Esophagus muscularis mucosa (tissue), 4 donors: ENCODE measurements around the gene ELAVL1. TPM values are rescaled to one million over a fixed set of nuclear protein-coding genes. Genes with fewer than 3 reads are reported as not detected.

Experiments
- DNase-seq: peaks from one replicate; pipeline ENCODE4 v3.0.0-alpha.2; 2017; ENCODE audit errors: extremely low spot score
- H3K27ac ChIP-seq, 4 donors: fragments of 200-600 bp; sonication (generic); replicated peaks in 1 of 4; 1 replicate in 3 of 4; 2 replicates in 1 of 4; pipeline ENCODE4 v1.5.1; 2016 to 2019; ENCODE audit warnings: mild to moderate bottlenecking in 1 of 4
- H3K27me3 ChIP-seq, 4 donors: fragments of 200-600 bp; sonication (generic); one replicate each; pipeline versions ENCODE4 v1.5.1 to v1.6.0; 2016 to 2019
- H3K36me3 ChIP-seq, 4 donors: fragments of 200-600 bp; sonication (generic); one replicate each; pipeline ENCODE4 v1.5.1; 2016 to 2019
- H3K4me1 ChIP-seq, 4 donors: fragments of 200-600 bp; sonication (generic); one replicate each; pipeline ENCODE4 v1.5.1; 2016 to 2019
- H3K4me3 ChIP-seq, 4 donors: fragments of 200-600 bp; sonication (generic); 1 replicate in 2 of 4; 2 replicates in 2 of 4; pipeline ENCODE4 v1.5.1; 2016 to 2019; ENCODE audit warnings: mild to moderate bottlenecking in 4 of 4, moderate library complexity in 1 of 4
- H3K9me3 ChIP-seq, 4 donors: fragments of 200-600 bp; sonication (generic); 1 replicate in 3 of 4; 2 replicates in 1 of 4; pipeline ENCODE4 v1.5.1; 2016 to 2019
- CTCF ChIP-seq, 3 experiments: fragments of 200-600 bp in 2 of 3; fragments of 450-650 bp in 1 of 3; sonication (generic) in 2 of 3; IDR thresholded peaks; one replicate each; pipeline ENCODE4 v1.5.1; 2017 to 2019; ENCODE audit warnings: antibody characterized with exemption in 3 of 3, mild to moderate bottlenecking in 2 of 3, moderate library complexity in 1 of 3
- EP300 ChIP-seq: sonication (generic); formaldehyde crosslinking; IDR thresholded peaks from one replicate; pipeline ENCODE4 v1.6.1; 2017; ENCODE audit warnings: antibody characterized with exemption
- POLR2A ChIP-seq: fragments of 450-650 bp; IDR thresholded peaks from one replicate; pipeline ENCODE4 v1.6.1; 2017; ENCODE audit warnings: antibody characterized with exemption, moderate library complexity, mild to moderate bottlenecking, low read depth
- POLR2AphosphoS5 ChIP-seq, 2 donors: sonication (generic); formaldehyde crosslinking; IDR thresholded peaks; one replicate each; pipeline ENCODE4 v1.6.1; 2017; ENCODE audit warnings: antibody characterized with exemption in 2 of 2
- WGBS: methylation state at CpG from one replicate; pipeline ENCODE4 v1.1.5; 2018; 5-methylcytosine and 5-hydroxymethylcytosine counted together
- intact Hi-C: fragments of 100-400 bp; cut with DNase I; formaldehyde crosslinking; loops from one replicate; pipeline ENCODE4 v1.15.1; 2023
- total RNA-seq, 4 donors: library from RNA; depleted of rRNA; stranded (reverse); fragments of >200 nt; gene quantifications; one replicate each; pipeline versions ENCODE4 v1.1.0 to v1.2.1, GENCODE V29; 2016

The ELAVL1 gene
- total RNA-seq, 4 donors from 2014 or later, result 27.0 to 49.1 (median 38.3) TPM

- intact Hi-C loops, result no loop called here
- WGBS, result 65% methylated on average over 6 of the region's 6 CpGs
Observed at GRCh38 chr19:7959211-7959610, 46.2 kb downstream of the ELAVL1 start.

DNA sequence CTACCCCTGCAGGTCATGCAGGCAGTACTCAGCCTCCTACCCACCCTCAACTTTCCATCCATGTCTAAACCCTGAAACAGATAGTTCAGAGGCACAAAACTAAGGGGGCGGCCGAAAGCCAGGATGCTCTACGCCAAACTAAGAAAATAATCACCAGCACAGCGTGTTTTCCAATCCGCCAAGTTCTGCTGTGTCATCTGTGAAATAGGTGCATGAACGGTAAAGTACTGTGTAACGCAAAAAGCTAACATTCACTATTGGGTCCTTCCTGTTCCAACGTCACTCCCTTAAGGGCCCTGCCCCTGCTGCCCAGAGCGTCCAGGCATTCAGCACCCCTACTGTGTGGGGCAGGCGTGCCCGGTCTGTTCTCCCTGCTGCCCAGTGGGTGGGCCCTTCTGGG, 49.7 kb downstream of the ELAVL1 start:
- Histone ChIP-seq H3K9me3 (no peaks in the 10 kb centered on the region), H3K4me1 (peaks cover 0 to 9% (median 2%) of the 10 kb centered on the region in 4 donors), H3K36me3 (peaks cover 0 to 23% (median 16%) of the 10 kb centered on the region in 4 donors), H3K4me3 (no peak overlapping the region), H3K27ac (no peak overlapping the region), H3K27me3 (no peaks in the 10 kb centered on the region)
- WGBS, result 86% methylated on average over 11 of the region's 11 CpGs
- intact Hi-C loops, result no loop called here
- DNase-seq, result no peak
- no peak for TF ChIP-seq POLR2A
- TF ChIP-seq EP300, result no peak
- no peak for TF ChIP-seq POLR2AphosphoS5 (IDR thresholded peaks at IDR 0.05)
- no peak for TF ChIP-seq CTCF (IDR thresholded peaks at IDR 0.05)

More at GRCh38 chr19:7959211-7959610, 46.2 kb downstream of the ELAVL1 start:
- H3K27me3 ChIP-seq, result no peaks in the 10 kb centered on the region
- no peak overlapping the region for H3K4me3 ChIP-seq
- no peak overlapping the region for H3K27ac ChIP-seq
- DNase-seq, result no peak
- TF ChIP-seq EP300 (no peak), POLR2A (no peak), CTCF (IDR thresholded peaks at IDR 0.05) (no peak), POLR2AphosphoS5 (IDR thresholded peaks at IDR 0.05) (no peak)
- peaks cover 21 to 57% (median 48%) of the 10 kb centered on the region in 4 donors for H3K36me3 ChIP-seq
- peaks cover 0 to 3% (median 0%) of the 10 kb centered on the region in 4 donors for H3K4me1 ChIP-seq
- no peaks in the 10 kb centered on the region for H3K9me3 ChIP-seq

GRCh38 chr19:7953576-7953975, 51.9 kb downstream of the ELAVL1 start:
- H3K27me3 ChIP-seq, result no peaks in the 10 kb centered on the region
- peaks cover 0 to 6% (median 2%) of the 10 kb centered on the region in 4 donors for H3K4me1 ChIP-seq
- H3K36me3 ChIP-seq, result peaks cover 0 to 13% (median 11%) of the 10 kb centered on the region in 4 donors
- H3K4me3 ChIP-seq, result no peak overlapping the region
- intact Hi-C loops, result no loop called here
- no peak for TF ChIP-seq CTCF (IDR thresholded peaks at IDR 0.05)
- no peak for TF ChIP-seq EP300
- TF ChIP-seq POLR2AphosphoS5 (IDR thresholded peaks at IDR 0.05), result no peak
- TF ChIP-seq POLR2A, result no peak
- H3K9me3 ChIP-seq, result no peaks in the 10 kb centered on the region
- no peak for DNase-seq
- no peak overlapping the region for H3K27ac ChIP-seq
- WGBS, result 77% methylated on average over 7 of the region's 7 CpGs

DNA sequence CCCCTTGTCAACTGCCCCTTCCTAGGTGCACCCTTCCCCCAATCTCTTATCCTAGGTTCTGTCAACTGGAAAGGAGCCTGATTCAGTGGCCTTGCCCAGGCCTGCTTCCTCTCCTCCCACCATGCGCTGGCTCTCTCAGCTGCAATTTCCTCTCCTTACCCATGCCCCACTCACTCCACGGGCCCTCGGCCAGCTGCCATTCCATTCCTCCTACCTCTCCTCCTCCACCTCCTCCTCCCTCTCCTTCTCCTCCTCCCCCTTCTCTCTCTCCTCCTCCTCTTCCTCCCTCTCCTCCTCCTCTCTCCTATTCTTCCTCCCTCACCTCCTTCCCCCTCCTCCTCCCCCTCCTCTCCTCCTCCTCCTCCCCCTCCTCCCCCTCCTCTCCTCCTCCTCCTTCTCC, 52.4 kb downstream of the ELAVL1 start:
- DNase-seq, result no peak
- no peaks in the 10 kb centered on the region for H3K27me3 ChIP-seq
- intact Hi-C loops, result no loop called here

More for the DNA sequence above, 52.4 kb downstream of the ELAVL1 start:
- Histone ChIP-seq H3K4me3 (no peak overlapping the region), H3K9me3 (no peaks in the 10 kb centered on the region), H3K4me1 (peaks cover 0 to 6% (median 2%) of the 10 kb centered on the region in 4 donors), H3K36me3 (peaks cover 0 to 8% (median 7%) of the 10 kb centered on the region in 4 donors), H3K27ac (no peak overlapping the region)
- WGBS, result 22% methylated on average over 3 of the region's 3 CpGs
- no peak for TF ChIP-seq POLR2A
- no peak for TF ChIP-seq EP300
- TF ChIP-seq POLR2AphosphoS5 (IDR thresholded peaks at IDR 0.05), result no peak
- no peak for TF ChIP-seq CTCF (IDR thresholded peaks at IDR 0.05)
